ENCODE data around the gene REPIN1.

REPIN1 gene

GRCh38 chr7:150365673-150366398, 2.8 kb upstream of the REPIN1 start:
- Histone ChIP-seq H3K27me3 (ENCODE audit: insufficient read depth, low read length) (no peaks in the 10 kb centered on the region), H2AFZ (ENCODE audit: insufficient read depth, low read length, poor library complexity) (no peak overlapping the region), H3K23ac (ENCODE audit: low read length) (no peak overlapping the region), H2AK5ac (ENCODE audit: low read length) (no peak overlapping the region), H3K4me2 (ENCODE audit: low read length) (no peak overlapping the region), H3K9me3 (ENCODE audit: insufficient read depth, low read depth, low read length) (no peaks in the 10 kb centered on the region), H2BK12ac (ENCODE audit: low read length) (no peak overlapping the region), H3K79me1 (ENCODE audit: low read length) (peaks cover 45% of the 10 kb centered on the region), H2BK120ac (ENCODE audit: insufficient read depth, low read length, poor library complexity) (no peak overlapping the region), H2BK5ac (ENCODE audit: low read depth, low read length, poor library complexity) (peak overlapping the region; percentile 38), H3K9ac (ENCODE audit: low read length) (no peak overlapping the region), H3K18ac (ENCODE audit: low read length) (no peak overlapping the region), H4K12ac (ENCODE audit: low read depth, low read length) (no peak overlapping the region), H4K8ac (ENCODE audit: low read depth, low read length) (no peak overlapping the region), H3K4me1 (ENCODE audit: control insufficient read depth in 1 of 2, insufficient read depth in 2 of 2, low read length in 2 of 2) (peaks cover 24 to 34% of the 10 kb centered on the region in 2 experiments), H3K4ac (ENCODE audit: low read depth, low read length) (no peak overlapping the region), H4K91ac (ENCODE audit: low read depth, low read length) (no peak overlapping the region), H3K79me2 (ENCODE audit: control insufficient read depth, insufficient read depth, low read length, poor library complexity) (peaks cover 25% of the 10 kb centered on the region), H3K27ac (ENCODE audit: low read depth, low read length) (peak overlapping the region; percentile 60), H3K14ac (ENCODE audit: low read length) (no peak overlapping the region), H3K4me3 (ENCODE audit: low read depth, low read length) (no peak overlapping the region), H3K36me3 (ENCODE audit: control insufficient read depth in 1 of 2, insufficient read depth in 2 of 2, low read length in 2 of 2) (peaks cover 12% of the 10 kb centered on the region in 2 experiments)
- peak in 1 of 2 donors; percentile 16 for DNase-seq
- no CpG with 5 or more reads among the region's 5 CpGs for WGBS (ENCODE audit: extremely low coverage, insufficient coverage, insufficient read length)

DNA sequence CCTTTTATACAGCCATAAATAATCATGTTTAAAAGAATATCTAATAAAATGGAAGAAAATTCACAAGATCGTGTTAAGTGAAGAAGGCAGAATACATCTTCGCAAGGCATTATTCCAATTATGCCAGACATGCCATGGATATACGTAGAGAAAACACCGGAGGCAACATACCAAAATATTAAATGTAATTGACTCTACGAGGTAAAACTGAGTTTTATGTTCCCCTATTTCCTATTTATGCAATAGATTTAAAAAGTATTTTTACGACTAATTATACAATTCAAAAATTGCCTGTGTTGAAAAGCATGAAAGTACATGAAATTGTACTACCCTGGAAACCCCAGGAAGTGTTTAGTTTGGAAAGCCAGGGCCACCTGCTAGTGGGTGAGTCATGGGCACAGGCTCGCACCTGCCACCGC, 936 bp upstream of the REPIN1 start:
- Histone ChIP-seq H3K4me1 (ENCODE audit: control insufficient read depth in 1 of 2, insufficient read depth in 2 of 2, low read length in 2 of 2) (peaks cover 35 to 40% of the 10 kb centered on the region in 2 experiments), H2AK5ac (ENCODE audit: low read length) (peak overlapping the region; percentile 94), H4K8ac (ENCODE audit: low read depth, low read length) (peak overlapping the region; percentile 92), H2BK5ac (ENCODE audit: low read depth, low read length, poor library complexity) (peak overlapping the region; percentile 99), H3K14ac (ENCODE audit: low read length) (peak overlapping the region; percentile 82), H3K9me3 (ENCODE audit: insufficient read depth, low read depth, low read length) (no peaks in the 10 kb centered on the region), H3K27me3 (ENCODE audit: insufficient read depth, low read length) (no peaks in the 10 kb centered on the region), H3K27ac (ENCODE audit: low read depth, low read length) (peak overlapping the region; percentile 100), H3K23ac (ENCODE audit: low read length) (no peak overlapping the region), H3K36me3 (ENCODE audit: control insufficient read depth in 1 of 2, insufficient read depth in 2 of 2, low read length in 2 of 2) (peaks cover 30% of the 10 kb centered on the region in 2 experiments), H3K4ac (ENCODE audit: low read depth, low read length) (peak overlapping the region; percentile 92), H3K4me2 (ENCODE audit: low read length) (peak overlapping the region; percentile 72), H3K79me1 (ENCODE audit: low read length) (peaks cover 52% of the 10 kb centered on the region), H3K4me3 (ENCODE audit: low read depth, low read length) (no peak overlapping the region), H4K91ac (ENCODE audit: low read depth, low read length) (peak overlapping the region; percentile 98), H2BK120ac (ENCODE audit: insufficient read depth, low read length, poor library complexity) (peak overlapping the region; percentile 97), H3K79me2 (ENCODE audit: control insufficient read depth, insufficient read depth, low read length, poor library complexity) (peaks cover 41% of the 10 kb centered on the region), H2AFZ (ENCODE audit: insufficient read depth, low read length, poor library complexity) (peak overlapping the region; percentile 77), H4K12ac (ENCODE audit: low read depth, low read length) (peak overlapping the region; percentile 94), H3K18ac (ENCODE audit: low read length) (peak overlapping the region; percentile 91), H3K9ac (ENCODE audit: low read length) (no peak overlapping the region), H2BK12ac (ENCODE audit: low read length) (peak overlapping the region; percentile 94)
- DNase-seq = no peak
- WGBS (ENCODE audit: extremely low coverage, insufficient coverage, insufficient read length) = no CpG with 5 or more reads among the region's 8 CpGs

GRCh38 chr7:150368884-150369747, 494 bp downstream of the REPIN1 start:
- H3K9me3 ChIP-seq (ENCODE audit: insufficient read depth, low read depth, low read length) = no peaks in the 10 kb centered on the region
- H2BK5ac ChIP-seq (ENCODE audit: low read depth, low read length, poor library complexity) = peak overlapping the region; percentile 99
- peaks cover 58% of the 10 kb centered on the region for H3K79me1 ChIP-seq (ENCODE audit: low read length)
- peak overlapping the region; percentile 98 for H4K8ac ChIP-seq (ENCODE audit: low read depth, low read length)
- peak overlapping the region; percentile 72 for H3K4me2 ChIP-seq (ENCODE audit: low read length)
- peak overlapping the region; percentile 98 for H4K91ac ChIP-seq (ENCODE audit: low read depth, low read length)
- peak overlapping the region; percentile 96 for H2BK120ac ChIP-seq (ENCODE audit: insufficient read depth, low read length, poor library complexity)
- peak overlapping the region; percentile 100 for H3K27ac ChIP-seq (ENCODE audit: low read depth, low read length)
- H3K18ac ChIP-seq (ENCODE audit: low read length) = peak overlapping the region; percentile 100
- H3K79me2 ChIP-seq (ENCODE audit: control insufficient read depth, insufficient read depth, low read length, poor library complexity) = peaks cover 47% of the 10 kb centered on the region
- WGBS (ENCODE audit: extremely low coverage, insufficient coverage, insufficient read length) = no CpG with 5 or more reads among the region's 58 CpGs
- H2AFZ ChIP-seq (ENCODE audit: insufficient read depth, low read length, poor library complexity) = peak overlapping the region; percentile 90
- H4K12ac ChIP-seq (ENCODE audit: low read depth, low read length) = peak overlapping the region; percentile 97
- peaks cover 35 to 36% of the 10 kb centered on the region in 2 experiments for H3K36me3 ChIP-seq (ENCODE audit: control insufficient read depth in 1 of 2, insufficient read depth in 2 of 2, low read length in 2 of 2)
- peaks cover 46 to 50% of the 10 kb centered on the region in 2 experiments for H3K4me1 ChIP-seq (ENCODE audit: control insufficient read depth in 1 of 2, insufficient read depth in 2 of 2, low read length in 2 of 2)
- H3K23ac ChIP-seq (ENCODE audit: low read length) = no peak overlapping the region
- peak overlapping the region; percentile 85 for H3K9ac ChIP-seq (ENCODE audit: low read length)
- H3K4me3 ChIP-seq (ENCODE audit: low read depth, low read length) = peak overlapping the region; percentile 83
- H3K27me3 ChIP-seq (ENCODE audit: insufficient read depth, low read length) = no peaks in the 10 kb centered on the region
- peak overlapping the region; percentile 100 for H3K4ac ChIP-seq (ENCODE audit: low read depth, low read length)
- H3K14ac ChIP-seq (ENCODE audit: low read length) = peak overlapping the region; percentile 99
- H2AK5ac ChIP-seq (ENCODE audit: low read length) = peak overlapping the region; percentile 100
- H2BK12ac ChIP-seq (ENCODE audit: low read length) = peak overlapping the region; percentile 91
- peak; percentile 67 to 71 for DNase-seq

GRCh38 chr7:150369748-150370501, 1.3 kb downstream of the REPIN1 start:
- no CpG with 5 or more reads among the region's 23 CpGs for WGBS (ENCODE audit: extremely low coverage, insufficient coverage, insufficient read length)

More at GRCh38 chr7:150369748-150370501, 1.3 kb downstream of the REPIN1 start:
- Histone ChIP-seq H3K4ac (ENCODE audit: low read depth, low read length) (peak overlapping the region; percentile 100), H3K18ac (ENCODE audit: low read length) (peak overlapping the region; percentile 100), H2AK5ac (ENCODE audit: low read length) (peak overlapping the region; percentile 100), H3K79me1 (ENCODE audit: low read length) (peaks cover 62% of the 10 kb centered on the region), H3K9ac (ENCODE audit: low read length) (peak overlapping the region; percentile 85), H3K9me3 (ENCODE audit: insufficient read depth, low read depth, low read length) (no peaks in the 10 kb centered on the region), H3K27ac (ENCODE audit: low read depth, low read length) (peak overlapping the region; percentile 100), H4K8ac (ENCODE audit: low read depth, low read length) (peak overlapping the region; percentile 98), H3K36me3 (ENCODE audit: control insufficient read depth in 1 of 2, insufficient read depth in 2 of 2, low read length in 2 of 2) (peaks cover 35 to 37% of the 10 kb centered on the region in 2 experiments), H2BK12ac (ENCODE audit: low read length) (peak overlapping the region; percentile 91), H3K23ac (ENCODE audit: low read length) (peak overlapping the region; percentile 16), H2AFZ (ENCODE audit: insufficient read depth, low read length, poor library complexity) (peak overlapping the region; percentile 90), H3K79me2 (ENCODE audit: control insufficient read depth, insufficient read depth, low read length, poor library complexity) (peaks cover 50% of the 10 kb centered on the region), H3K4me3 (ENCODE audit: low read depth, low read length) (peak overlapping the region; percentile 83), H3K4me1 (ENCODE audit: control insufficient read depth in 1 of 2, insufficient read depth in 2 of 2, low read length in 2 of 2) (peaks cover 49 to 53% of the 10 kb centered on the region in 2 experiments), H3K27me3 (ENCODE audit: insufficient read depth, low read length) (no peaks in the 10 kb centered on the region), H2BK120ac (ENCODE audit: insufficient read depth, low read length, poor library complexity) (peak overlapping the region; percentile 96), H2BK5ac (ENCODE audit: low read depth, low read length, poor library complexity) (peak overlapping the region; percentile 99), H4K91ac (ENCODE audit: low read depth, low read length) (peak overlapping the region; percentile 98), H3K14ac (ENCODE audit: low read length) (peak overlapping the region; percentile 99), H3K4me2 (ENCODE audit: low read length) (peak overlapping the region; percentile 72), H4K12ac (ENCODE audit: low read depth, low read length) (peak overlapping the region; percentile 97)
- DNase-seq = no peak
